CD4-positive, alpha-beta T cell treated with Interleukin-6 for 4 hours (primary cell): ENCODE data around the gene NXPE3.
"Not testable (repeated sequence)": the region's sequence is repeated elsewhere in the genome, so short reads cannot be mapped to it uniquely, and the experiment has no call there.

Source experiments
- DNase-seq: peaks from one replicate; pipeline ENCODE4 v3.0.0-alpha.2; 2020; ENCODE audit warnings: mixed read lengths

The NXPE3 gene

GRCh38 chr3:101779047-101779821, at the start of gene NXPE3:
NXPE3 (plus strand) TSS chr3:101779211; CDS start chr3:101785597, 6,386 bp downstream.
- peak; percentile 95 for DNase-seq

GRCh38 chr3:101729586-101729985, 49.4 kb upstream of the NXPE3 start:
- DNase-seq = no peak

- no peak for DNase-seq
Measured at GRCh38 chr3:101730839-101731238, 48.2 kb upstream of the NXPE3 start.

- DNase-seq = no peak
Measured at GRCh38 chr3:101732240-101732641, 46.8 kb upstream of the NXPE3 start.

GRCh38 chr3:101735833-101736232, 43.2 kb upstream of the NXPE3 start:
- no peak for DNase-seq

- DNase-seq = not testable (repeated sequence)
Measured at GRCh38 chr3:101741914-101742313, 37.1 kb upstream of the NXPE3 start.

- DNase-seq = no peak
Measured at GRCh38 chr3:101744811-101745210, 34.2 kb upstream of the NXPE3 start.

- DNase-seq = not testable (repeated sequence)
Measured at GRCh38 chr3:101745934-101746333, 33.1 kb upstream of the NXPE3 start.

GRCh38 chr3:101753386-101754113, 25.5 kb upstream of the NXPE3 start:
- not testable (repeated sequence) for DNase-seq

GRCh38 chr3:101758224-101758623, 20.8 kb upstream of the NXPE3 start:
- no peak for DNase-seq

- no peak for DNase-seq
Measured at GRCh38 chr3:101762041-101762646, 16.9 kb upstream of the NXPE3 start.

- DNase-seq = not testable (repeated sequence)
Measured at GRCh38 chr3:101777745-101778281, 1.2 kb upstream of the NXPE3 start.

- DNase-seq = no peak
Measured at GRCh38 chr3:101778385-101779046, 495 bp upstream of the NXPE3 start.

- no peak for DNase-seq
Measured at GRCh38 chr3:101779822-101780381, 891 bp downstream of the NXPE3 start.

GRCh38 chr3:101780661-101781060, 1.6 kb downstream of the NXPE3 start:
- no peak for DNase-seq

GRCh38 chr3:101781166-101781565, 2.2 kb downstream of the NXPE3 start:
- no peak for DNase-seq

- DNase-seq = peak; percentile 27
Measured at GRCh38 chr3:101784855-101785613, 6.0 kb downstream of the NXPE3 start.

GRCh38 chr3:101791778-101792177, 12.8 kb downstream of the NXPE3 start:
- DNase-seq = no peak

- no peak for DNase-seq
Measured at GRCh38 chr3:101796077-101796680, 17.2 kb downstream of the NXPE3 start.

GRCh38 chr3:101801174-101801573, 22.2 kb downstream of the NXPE3 start:
- no peak for DNase-seq

GRCh38 chr3:101802179-101802578, 23.2 kb downstream of the NXPE3 start:
- no peak for DNase-seq
